Tibial nerve (tissue), 4 donors: Measurements from ENCODE around the gene RAI1. TPM values are rescaled to one million over a fixed set of nuclear protein-coding genes. Genes with fewer than 3 reads are reported as not detected.

Experiments
- DNase-seq, 2 donors: peaks; one replicate each; pipeline ENCODE4 v3.0.0-alpha.2; 2019; ENCODE audit warnings: low spot score in 2 of 2
- H3K27ac ChIP-seq, 4 donors: fragments of 200-600 bp; sonication (generic) in 3 of 4; one replicate each; pipeline ENCODE4 v1.5.1; 2017 to 2019; ENCODE audit warnings: mild to moderate bottlenecking in 1 of 4
- H3K27me3 ChIP-seq, 2 donors: fragments of 200-600 bp; sonication (generic) in 1 of 2; one replicate each; pipeline versions ENCODE4 v1.5.1 to v1.6.0; 2017 to 2019
- H3K36me3 ChIP-seq, 3 donors: fragments of 200-600 bp; sonication (generic); one replicate each; pipeline ENCODE4 v1.5.1; 2018 to 2019
- H3K4me1 ChIP-seq, 4 donors: fragments of 200-600 bp; sonication (generic) in 3 of 4; one replicate each; pipeline ENCODE4 v1.5.1; 2017 to 2019
- H3K4me3 ChIP-seq, 4 donors: fragments of 200-600 bp; sonication (generic) in 3 of 4; one replicate each; pipeline ENCODE4 v1.5.1; 2017 to 2019; ENCODE audit warnings: mild to moderate bottlenecking in 1 of 4, moderate library complexity in 1 of 4
- H3K9me3 ChIP-seq, 4 donors: fragments of 200-600 bp; sonication (generic) in 3 of 4; one replicate each; pipeline ENCODE4 v1.5.1; 2017 to 2019
- CTCF ChIP-seq, 5 experiments: fragments of 200-600 bp in 3 of 5; fragments of 450-650 bp in 2 of 5; sonication (generic) in 3 of 5; IDR thresholded peaks; one replicate each; pipeline ENCODE4 v1.5.1; 2016 to 2019; ENCODE audit warnings: antibody characterized with exemption in 5 of 5, mild to moderate bottlenecking in 3 of 5, moderate library complexity in 2 of 5
- EP300 ChIP-seq, 2 donors: sonication (generic); formaldehyde crosslinking; IDR thresholded peaks; one replicate each; pipeline ENCODE4 v1.6.1; 2017; ENCODE audit warnings: antibody characterized with exemption in 2 of 2, mild to moderate bottlenecking in 1 of 2
- POLR2A ChIP-seq, 2 donors: fragments of 450-650 bp; IDR thresholded peaks; one replicate each; pipeline ENCODE4 v1.6.1; 2017; ENCODE audit warnings: antibody characterized with exemption in 2 of 2, mild to moderate bottlenecking in 2 of 2, moderate library complexity in 2 of 2
- WGBS, 2 donors: methylation state at CpG; one replicate each; pipeline ENCODE4 v1.1.5; 2018; 5-methylcytosine and 5-hydroxymethylcytosine counted together
- total RNA-seq, 4 donors: library from RNA; depleted of rRNA; stranded (reverse); fragments of >200 nt; gene quantifications; one replicate each; pipeline ENCODE4 v1.1.0, GENCODE V29; 2016

The RAI1 gene
- total RNA-seq, 4 donors from 2014 or later: 32.9 to 52.7 (median 45.9) TPM

- Histone ChIP-seq H3K27me3 (no peaks in the 10 kb centered on the region), H3K4me1 (peaks cover 0 to 46% (median 24%) of the 10 kb centered on the region in 4 donors), H3K4me3 (peak overlapping the region; percentile 58 to 91 (median 84)), H3K27ac (peak overlapping the region; percentile 60 to 97 (median 92)), H3K36me3 (no peaks in the 10 kb centered on the region), H3K9me3 (no peaks in the 10 kb centered on the region)
- peak in 1 of 2 donors; percentile 64 for DNase-seq
- no peak for TF ChIP-seq EP300 (IDR thresholded peaks at IDR 0.05)
- peak in 1 of 2 donors; percentile 12 for TF ChIP-seq POLR2A (IDR thresholded peaks at IDR 0.05)
- peak in 1 of 5 experiments; percentile 19 for TF ChIP-seq CTCF (IDR thresholded peaks at IDR 0.05)
- 2 to 3% methylated on average over 31 to 54 of the region's 57 CpGs for WGBS, 2 donors
Measured at GRCh38 chr17:17682737-17683680, 1.8 kb downstream of the RAI1 start.

GRCh38 chr17:17683710-17684365, 2.6 kb downstream of the RAI1 start:
- H3K4me1 ChIP-seq: peaks cover 0 to 46% (median 24%) of the 10 kb centered on the region in 4 donors
- no peak overlapping the region for H3K4me3 ChIP-seq
- 85 to 87% methylated on average over 7 of the region's 7 CpGs for WGBS, 2 donors
- no peak for DNase-seq
- no peak for TF ChIP-seq CTCF (IDR thresholded peaks at IDR 0.05)
- no peaks in the 10 kb centered on the region for H3K9me3 ChIP-seq
- H3K27me3 ChIP-seq: no peaks in the 10 kb centered on the region
- H3K36me3 ChIP-seq: no peaks in the 10 kb centered on the region
- H3K27ac ChIP-seq: peak overlapping the region in 3 of 4 donors; percentile 91 to 97 (median 93)

- H3K27ac ChIP-seq: peak overlapping the region in 3 of 4 donors; percentile 26 to 63 (median 60)
- H3K27me3 ChIP-seq: no peaks in the 10 kb centered on the region
- H3K9me3 ChIP-seq: no peaks in the 10 kb centered on the region
- TF ChIP-seq EP300 (IDR thresholded peaks at IDR 0.05): no peak
- no peak for TF ChIP-seq POLR2A (IDR thresholded peaks at IDR 0.05)
- no peak for TF ChIP-seq CTCF (IDR thresholded peaks at IDR 0.05)
- H3K4me3 ChIP-seq: no peak overlapping the region
- WGBS, 2 donors: 41 to 62% methylated on average over 15 of the region's 15 CpGs
- no peak for DNase-seq
- H3K36me3 ChIP-seq: no peaks in the 10 kb centered on the region
- H3K4me1 ChIP-seq: peaks cover 0 to 46% (median 24%) of the 10 kb centered on the region in 4 donors
Measured at GRCh38 chr17:17684906-17685774, 3.9 kb downstream of the RAI1 start.

GRCh38 chr17:17685775-17686291, 4.6 kb downstream of the RAI1 start:
- H3K27ac ChIP-seq: peak overlapping the region in 3 of 4 donors; percentile 26 to 63 (median 60)
- H3K9me3 ChIP-seq: no peaks in the 10 kb centered on the region
- peaks cover 0 to 46% (median 24%) of the 10 kb centered on the region in 4 donors for H3K4me1 ChIP-seq
- H3K36me3 ChIP-seq: no peaks in the 10 kb centered on the region
- H3K27me3 ChIP-seq: no peaks in the 10 kb centered on the region
- TF ChIP-seq CTCF (IDR thresholded peaks at IDR 0.05): no peak
- TF ChIP-seq POLR2A (IDR thresholded peaks at IDR 0.05): no peak
- no peak for TF ChIP-seq EP300 (IDR thresholded peaks at IDR 0.05)
- no peak overlapping the region for H3K4me3 ChIP-seq
- WGBS, 2 donors: 18 to 26% methylated on average over 14 of the region's 14 CpGs
- no peak for DNase-seq
